Measurements from ENCODE around the gene EPHB1.

DNA sequence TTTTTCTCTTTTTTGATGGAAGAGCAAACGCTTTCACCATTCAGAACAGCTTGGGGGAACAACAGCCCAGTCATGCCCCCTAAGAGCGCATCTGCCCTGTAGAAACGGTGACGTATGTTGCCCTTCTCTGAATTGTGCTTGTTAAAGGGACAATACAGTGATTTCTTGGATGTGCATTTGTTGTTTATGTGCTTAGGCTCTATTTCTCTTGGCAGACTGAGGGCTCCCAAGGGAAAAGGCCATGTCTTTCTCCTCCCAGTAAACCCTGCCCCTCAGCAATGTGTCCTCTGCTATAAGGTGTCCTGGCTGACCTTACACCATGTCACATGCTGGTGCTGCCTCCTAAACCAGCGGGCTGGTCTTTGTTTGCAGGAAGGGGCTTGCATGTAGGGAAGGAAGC, 346.1 kb downstream of the EPHB1 start:
- no peak for TF ChIP-seq POLR2AphosphoS5 (IDR thresholded peaks at IDR 0.05; ENCODE audit: low read depth, low read length)
- no peak for TF ChIP-seq TAF1 (IDR thresholded peaks at IDR 0.05; ENCODE audit: borderline replicate concordance, insufficient read depth, low read length)
- TF ChIP-seq, protein P1, sequence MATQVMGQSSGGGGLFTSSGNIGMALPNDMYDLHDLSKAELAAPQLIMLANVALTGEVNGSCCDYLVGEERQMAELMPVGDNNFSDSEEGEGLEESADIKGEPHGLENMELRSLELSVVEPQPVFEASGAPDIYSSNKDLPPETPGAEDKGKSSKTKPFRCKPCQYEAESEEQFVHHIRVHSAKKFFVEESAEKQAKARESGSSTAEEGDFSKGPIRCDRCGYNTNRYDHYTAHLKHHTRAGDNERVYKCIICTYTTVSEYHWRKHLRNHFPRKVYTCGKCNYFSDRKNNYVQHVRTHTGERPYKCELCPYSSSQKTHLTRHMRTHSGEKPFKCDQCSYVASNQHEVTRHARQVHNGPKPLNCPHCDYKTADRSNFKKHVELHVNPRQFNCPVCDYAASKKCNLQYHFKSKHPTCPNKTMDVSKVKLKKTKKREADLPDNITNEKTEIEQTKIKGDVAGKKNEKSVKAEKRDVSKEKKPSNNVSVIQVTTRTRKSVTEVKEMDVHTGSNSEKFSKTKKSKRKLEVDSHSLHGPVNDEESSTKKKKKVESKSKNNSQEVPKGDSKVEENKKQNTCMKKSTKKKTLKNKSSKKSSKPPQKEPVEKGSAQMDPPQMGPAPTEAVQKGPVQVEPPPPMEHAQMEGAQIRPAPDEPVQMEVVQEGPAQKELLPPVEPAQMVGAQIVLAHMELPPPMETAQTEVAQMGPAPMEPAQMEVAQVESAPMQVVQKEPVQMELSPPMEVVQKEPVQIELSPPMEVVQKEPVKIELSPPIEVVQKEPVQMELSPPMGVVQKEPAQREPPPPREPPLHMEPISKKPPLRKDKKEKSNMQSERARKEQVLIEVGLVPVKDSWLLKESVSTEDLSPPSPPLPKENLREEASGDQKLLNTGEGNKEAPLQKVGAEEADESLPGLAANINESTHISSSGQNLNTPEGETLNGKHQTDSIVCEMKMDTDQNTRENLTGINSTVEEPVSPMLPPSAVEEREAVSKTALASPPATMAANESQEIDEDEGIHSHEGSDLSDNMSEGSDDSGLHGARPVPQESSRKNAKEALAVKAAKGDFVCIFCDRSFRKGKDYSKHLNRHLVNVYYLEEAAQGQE (IDR thresholded peaks at IDR 0.05; ENCODE audit: insufficient read depth in 1 of 2, low read depth in 2 of 2, low read length in 2 of 2), result no peak
- TF ChIP-seq SIN3A (IDR thresholded peaks at IDR 0.05; ENCODE audit: borderline replicate concordance, insufficient read depth, low read length), result no peak

Data from PFSK-1 (cell line).